Activated naive CD4-positive, alpha-beta T cell treated with anti-CD3 and anti-CD28 coated beads, Interleukin-2, amount 50 U/mL, for 72 hours (primary cell): ENCODE data around the gene KIAA0232. TPM values are rescaled to one million over a fixed set of nuclear protein-coding genes. Genes with fewer than 3 reads are reported as not detected.
"Not testable (repeated sequence)": the region's sequence is repeated elsewhere in the genome, so short reads cannot be mapped to it uniquely, and the experiment has no call there.

Experiments used
- ATAC-seq, 2 donors: fragments of 150-1000 bp; cut with Tn5 transposase; 2 replicates each; pipeline ENCODE4 v1.10.0; 2021; ENCODE audit warnings: mild to moderate bottlenecking in 2 of 2, moderate library complexity in 2 of 2
- DNase-seq, 2 donors: peaks; one replicate each; pipeline ENCODE4 v3.0.0; 2021 to 2022; ENCODE audit warnings: low spot score in 2 of 2
- H3K27ac Mint-ChIP-seq, 2 donors: one replicate each; pipeline ENCODE4 v1.8.0; 2022; ENCODE audit warnings: mild to moderate bottlenecking in 2 of 2, mixed read lengths in 2 of 2
- H3K36me3 Mint-ChIP-seq, 2 donors: one replicate each; pipeline ENCODE4 v1.8.0; 2022; ENCODE audit warnings: mixed read lengths in 2 of 2
- H3K9me3 Mint-ChIP-seq, 2 donors: one replicate each; pipeline ENCODE4 v1.8.0; 2022; ENCODE audit warnings: mixed read lengths in 2 of 2
- total RNA-seq, 2 donors: library from RNA; stranded (reverse); gene quantifications; one replicate each; pipeline ENCODE4 v1.2.3, GENCODE V29; 2022

KIAA0232 gene
- total RNA-seq, 2 donors from 2014 or later = 10.2 to 12.4 TPM

- Mint-ChIP-seq H3K9me3 (no peaks in the 10 kb centered on the region), H3K27ac (peak overlapping the region; percentile 62 to 73), H3K36me3 (no peaks in the 10 kb centered on the region)
- ATAC-seq (peak; percentile 84 to 86), DNase-seq (peak; percentile 89 to 90)
Observed at GRCh38 chr4:6783111-6783981, 819 bp downstream of the KIAA0232 start.

- Mint-ChIP-seq H3K27ac (no peak overlapping the region), H3K36me3 (no peaks in the 10 kb centered on the region), H3K9me3 (no peaks in the 10 kb centered on the region)
- ATAC-seq = no peak
- no peak for DNase-seq
Observed at GRCh38 chr4:6785572-6785925, 3.0 kb downstream of the KIAA0232 start.

GRCh38 chr4:6788123-6788522 lies 5.6 kb downstream of the KIAA0232 start:
- Mint-ChIP-seq H3K27ac (peak overlapping the region; percentile 3 to 48), H3K9me3 (peaks cover 3 to 7% of the 10 kb centered on the region in 2 donors), H3K36me3 (peaks cover 8 to 11% of the 10 kb centered on the region in 2 donors)
- ATAC-seq (no peak), DNase-seq (no peak)

GRCh38 chr4:6791245-6791644 lies 8.7 kb downstream of the KIAA0232 start:
- ATAC-seq, DNase-seq, H3K9me3 Mint-ChIP-seq: not testable (repeated sequence)
- Mint-ChIP-seq H3K27ac (peak overlapping the region in 1 of 2 donors; percentile 67), H3K36me3 (peaks cover 8 to 11% of the 10 kb centered on the region in 2 donors)

- Mint-ChIP-seq H3K36me3 (peaks cover 8 to 11% of the 10 kb centered on the region in 2 donors), H3K27ac (peak overlapping the region in 1 of 2 donors; percentile 67)
- ATAC-seq = peak in 1 of 2 donors; percentile 53
- H3K9me3 Mint-ChIP-seq, DNase-seq: not testable (repeated sequence)
Observed at GRCh38 chr4:6791796-6792195, 9.3 kb downstream of the KIAA0232 start.

GRCh38 chr4:6794189-6794588 lies 11.7 kb downstream of the KIAA0232 start:
- ATAC-seq (no peak), DNase-seq (no peak)
- H3K27ac Mint-ChIP-seq = peak overlapping the region in 1 of 2 donors; percentile 47
- peaks cover 8 to 11% of the 10 kb centered on the region in 2 donors for H3K36me3 Mint-ChIP-seq
- peaks cover 3 to 7% of the 10 kb centered on the region in 2 donors for H3K9me3 Mint-ChIP-seq

- H3K36me3 Mint-ChIP-seq = peaks cover 8 to 11% of the 10 kb centered on the region in 2 donors
- ATAC-seq = no peak
- H3K27ac Mint-ChIP-seq = no peak overlapping the region
- DNase-seq = no peak
- peaks cover 3 to 7% of the 10 kb centered on the region in 2 donors for H3K9me3 Mint-ChIP-seq
Observed at GRCh38 chr4:6795821-6796220, 13.3 kb downstream of the KIAA0232 start.

GRCh38 chr4:6797368-6797767 lies 14.8 kb downstream of the KIAA0232 start:
- not testable (repeated sequence) for H3K9me3 Mint-ChIP-seq, H3K36me3 Mint-ChIP-seq, DNase-seq, H3K27ac Mint-ChIP-seq, ATAC-seq

GRCh38 chr4:6799091-6799490 lies 16.6 kb downstream of the KIAA0232 start:
- DNase-seq = no peak
- Mint-ChIP-seq H3K27ac (peak overlapping the region in 1 of 2 donors; percentile 0), H3K36me3 (no peaks in the 10 kb centered on the region), H3K9me3 (no peaks in the 10 kb centered on the region)
- ATAC-seq = no peak

GRCh38 chr4:6802025-6802424 lies 19.5 kb downstream of the KIAA0232 start:
- Mint-ChIP-seq H3K9me3 (no peaks in the 10 kb centered on the region), H3K27ac (no peak overlapping the region), H3K36me3 (no peaks in the 10 kb centered on the region)
- DNase-seq = no peak
- ATAC-seq = no peak

- H3K9me3 Mint-ChIP-seq = no peaks in the 10 kb centered on the region
- ATAC-seq (peak in 1 of 2 donors; percentile 69), DNase-seq (no peak)
- H3K27ac Mint-ChIP-seq = no peak overlapping the region
- no peaks in the 10 kb centered on the region for H3K36me3 Mint-ChIP-seq
Observed at GRCh38 chr4:6802626-6803025, 20.1 kb downstream of the KIAA0232 start.

- Mint-ChIP-seq H3K36me3 (no peaks in the 10 kb centered on the region), H3K9me3 (no peaks in the 10 kb centered on the region), H3K27ac (no peak overlapping the region)
- DNase-seq (no peak), ATAC-seq (no peak)
Observed at GRCh38 chr4:6803246-6803645, 20.7 kb downstream of the KIAA0232 start.

- no peak overlapping the region for H3K27ac Mint-ChIP-seq
- no peaks in the 10 kb centered on the region for H3K36me3 Mint-ChIP-seq
- DNase-seq (no peak), ATAC-seq (no peak)
- no peaks in the 10 kb centered on the region for H3K9me3 Mint-ChIP-seq
Observed at GRCh38 chr4:6804082-6804752, 21.7 kb downstream of the KIAA0232 start.

GRCh38 chr4:6806924-6807626 lies 24.5 kb downstream of the KIAA0232 start:
- no peak for DNase-seq
- Mint-ChIP-seq H3K36me3 (no peaks in the 10 kb centered on the region), H3K27ac (no peak overlapping the region), H3K9me3 (no peaks in the 10 kb centered on the region)
- no peak for ATAC-seq

GRCh38 chr4:6808259-6808658 lies 25.7 kb downstream of the KIAA0232 start:
- H3K36me3 Mint-ChIP-seq = no peaks in the 10 kb centered on the region
- H3K27ac Mint-ChIP-seq = no peak overlapping the region
- DNase-seq (no peak), ATAC-seq (no peak)
- no peaks in the 10 kb centered on the region for H3K9me3 Mint-ChIP-seq

GRCh38 chr4:6811165-6811564 lies 28.6 kb downstream of the KIAA0232 start:
- Mint-ChIP-seq H3K27ac (no peak overlapping the region), H3K9me3 (no peaks in the 10 kb centered on the region)

GRCh38 chr4:6812766-6813165 lies 30.2 kb downstream of the KIAA0232 start:
- H3K36me3 Mint-ChIP-seq = peaks cover 5 to 16% of the 10 kb centered on the region in 2 donors
- no peak overlapping the region for H3K27ac Mint-ChIP-seq
- ATAC-seq (no peak), DNase-seq (no peak)
- H3K9me3 Mint-ChIP-seq = peaks cover 0 to 4% of the 10 kb centered on the region in 2 donors

More at GRCh38 chr4:6811165-6811564, 28.6 kb downstream of the KIAA0232 start:
- ATAC-seq (no peak), DNase-seq (no peak)
- no peaks in the 10 kb centered on the region for H3K36me3 Mint-ChIP-seq
